Stimulated activated CD4-positive, alpha-beta T cell treated with anti-CD3 and anti-CD28 coated beads, Interleukin-12 subunit alpha, Interleukin-12 subunit beta, amount 100 ng/mL, for 48 hours (primary cell): ENCODE results near the gene ABCA13.
"Not testable (repeated sequence)": the region's sequence is repeated elsewhere in the genome, so short reads cannot be mapped to it uniquely, and the experiment has no call there.

Experiments
- DNase-seq, 3 donors: peaks; one replicate each; pipeline ENCODE4 v3.0.0-alpha.2; 2020; ENCODE audit warnings: low read depth in 2 of 3, low spot score in 1 of 3

ABCA13 gene

DNA sequence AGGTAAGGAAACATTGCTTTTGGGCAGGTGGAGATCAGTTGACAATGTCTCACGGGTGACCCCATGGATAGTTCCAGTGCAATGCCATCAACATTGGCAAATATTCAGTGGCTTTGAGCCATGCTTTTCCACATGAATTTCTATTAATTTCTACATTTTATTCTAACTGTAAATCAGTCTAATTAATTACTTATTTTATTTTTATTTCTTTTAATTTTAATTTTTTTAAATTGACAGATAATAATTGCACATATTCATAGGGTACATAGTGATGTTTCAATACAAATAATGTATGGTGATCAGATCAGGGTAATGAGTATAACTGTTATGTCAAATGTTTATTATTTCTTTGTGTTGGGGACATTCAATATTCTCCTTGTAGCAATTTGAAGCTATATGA lies 3.8 kb downstream of the ABCA13 start:
- DNase-seq: no peak

DNA sequence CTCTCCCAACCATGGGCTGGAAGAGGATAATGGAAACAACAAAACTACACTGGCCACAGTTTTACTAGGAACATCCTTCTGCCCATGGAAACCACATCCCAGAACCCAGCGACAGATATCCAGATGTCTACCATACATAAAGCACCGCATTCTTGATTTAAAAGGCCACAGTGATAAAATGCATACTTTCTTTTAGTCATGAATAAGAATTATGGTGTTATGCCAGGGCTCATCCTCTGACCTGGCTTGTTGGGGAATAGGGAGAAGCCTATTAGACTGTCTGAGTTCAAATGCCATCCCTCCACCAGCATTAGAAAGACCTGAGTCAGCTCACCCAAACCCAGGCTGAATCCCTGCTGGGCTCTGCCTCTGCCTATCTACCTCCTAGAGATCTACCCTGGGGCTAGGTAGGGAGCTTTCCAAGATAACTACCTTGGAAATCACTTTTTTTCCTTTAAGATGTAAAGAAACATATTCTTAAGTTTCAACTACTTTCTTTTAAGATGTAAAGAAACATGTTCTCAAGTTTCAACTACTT lies 5.2 kb downstream of the ABCA13 start:
- no peak for DNase-seq

DNA sequence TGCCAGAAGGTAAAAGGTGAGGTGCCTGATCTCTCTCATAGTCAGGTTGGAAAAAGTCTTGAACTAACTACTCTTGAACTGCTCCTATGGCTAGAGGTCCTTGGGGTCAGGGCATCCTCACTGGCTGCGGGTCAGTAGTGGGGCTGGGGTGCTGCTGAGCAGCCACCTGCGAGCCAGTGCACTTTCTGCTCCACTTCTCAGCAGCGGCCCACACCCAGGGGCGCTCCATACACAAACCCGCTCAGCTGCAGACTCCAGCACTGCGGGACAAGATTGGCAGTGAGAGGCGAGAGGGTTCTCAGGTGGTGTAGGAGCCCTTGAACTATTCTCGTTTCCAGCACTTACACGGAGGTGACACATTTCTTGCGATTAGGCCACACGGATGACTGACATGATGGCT lies 6.0 kb downstream of the ABCA13 start:
- DNase-seq: no peak

DNA sequence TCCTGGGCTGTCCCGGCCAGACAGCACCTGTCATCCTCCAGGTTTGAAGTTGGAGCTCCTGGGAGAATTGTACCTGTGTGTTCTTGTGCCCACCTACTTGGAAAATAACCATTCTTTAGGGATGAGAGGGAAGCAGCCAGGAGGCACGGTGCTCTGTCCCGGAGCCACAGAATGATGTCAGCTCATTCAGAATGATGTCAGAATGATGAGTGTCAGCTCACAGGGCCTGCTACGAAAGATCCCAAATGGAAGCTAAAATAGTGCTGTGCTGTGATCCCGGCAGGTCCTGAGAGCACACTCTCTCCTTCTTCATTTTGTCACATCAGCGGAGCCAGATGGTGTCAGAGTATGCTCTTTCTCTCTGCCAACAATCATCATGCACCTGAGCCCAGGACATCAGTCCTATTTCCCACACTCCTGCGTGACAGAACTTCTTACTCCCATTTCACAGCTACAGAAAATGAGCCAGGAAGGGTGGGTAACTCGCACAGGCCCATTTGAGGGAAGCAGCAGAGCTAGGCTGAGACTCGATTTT lies 8.3 kb downstream of the ABCA13 start:
- DNase-seq: no peak

DNA sequence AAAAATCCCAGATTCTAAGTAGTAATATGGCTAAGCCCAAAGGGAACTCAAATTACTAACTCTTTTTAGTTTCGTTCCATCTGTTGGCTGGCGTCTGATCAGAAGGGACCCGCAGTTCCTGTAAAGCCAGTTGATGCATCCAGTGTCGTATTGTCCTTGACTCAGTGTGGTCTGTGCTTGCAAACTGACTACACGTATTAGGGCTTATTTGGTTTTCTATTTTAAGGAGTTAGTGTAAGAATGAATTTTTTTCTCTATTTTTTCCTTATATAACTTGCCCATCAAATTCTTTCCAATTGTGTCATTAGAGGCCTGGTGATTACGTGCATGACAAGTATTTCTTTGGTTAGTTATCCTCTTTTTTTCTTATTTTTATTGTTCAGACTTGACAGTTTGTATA lies 9.7 kb downstream of the ABCA13 start:
- no peak for DNase-seq

DNA sequence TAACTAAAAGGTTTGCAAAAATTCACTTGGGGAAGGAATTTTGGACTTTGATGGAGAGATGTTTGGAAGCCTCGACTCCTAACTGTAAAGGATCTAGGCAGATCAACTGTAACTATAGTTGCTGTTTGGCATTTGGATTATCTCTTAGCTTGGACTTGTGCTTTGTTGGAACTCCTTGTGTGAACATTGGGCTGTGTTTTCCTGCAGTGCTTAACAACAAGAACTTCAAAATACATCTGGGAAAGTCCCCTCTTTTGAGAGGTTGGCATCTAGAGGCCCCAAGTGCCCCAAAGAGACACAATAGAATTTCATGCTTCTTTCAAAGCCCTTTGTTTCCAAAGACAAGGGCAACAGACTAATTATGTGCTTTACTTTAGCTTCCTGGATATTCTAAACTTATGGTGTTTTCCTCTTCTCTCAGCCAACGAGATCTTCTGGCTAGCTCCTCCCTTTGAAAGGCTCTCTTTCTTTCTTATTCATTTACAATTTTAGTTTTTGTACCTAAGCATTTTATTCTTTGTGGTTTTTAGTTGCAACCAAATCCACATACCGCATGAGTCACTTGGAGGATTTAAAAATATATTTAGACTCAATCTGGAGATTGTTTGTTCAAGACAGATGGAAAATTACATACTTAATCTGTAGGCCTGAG lies 11.6 kb downstream of the ABCA13 start:
- DNase-seq: no peak

DNA sequence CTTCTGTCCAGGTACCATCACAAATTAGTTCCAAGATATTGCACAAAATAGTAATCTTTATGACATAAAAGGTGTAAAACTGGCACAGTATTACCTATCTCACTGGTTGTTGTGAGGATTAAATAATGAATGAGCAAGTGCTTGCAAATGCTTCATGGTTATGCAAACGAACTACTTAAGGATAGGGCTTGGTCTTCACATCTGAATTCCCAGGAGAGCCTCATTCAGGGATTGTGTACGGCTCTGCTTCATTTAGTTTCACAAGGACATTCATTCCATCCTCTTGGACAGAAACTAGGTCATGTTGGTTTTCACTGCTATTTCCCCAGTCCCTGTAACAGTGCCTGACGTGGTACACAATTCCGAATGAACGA lies 12.1 kb downstream of the ABCA13 start:
- DNase-seq: no peak

DNA sequence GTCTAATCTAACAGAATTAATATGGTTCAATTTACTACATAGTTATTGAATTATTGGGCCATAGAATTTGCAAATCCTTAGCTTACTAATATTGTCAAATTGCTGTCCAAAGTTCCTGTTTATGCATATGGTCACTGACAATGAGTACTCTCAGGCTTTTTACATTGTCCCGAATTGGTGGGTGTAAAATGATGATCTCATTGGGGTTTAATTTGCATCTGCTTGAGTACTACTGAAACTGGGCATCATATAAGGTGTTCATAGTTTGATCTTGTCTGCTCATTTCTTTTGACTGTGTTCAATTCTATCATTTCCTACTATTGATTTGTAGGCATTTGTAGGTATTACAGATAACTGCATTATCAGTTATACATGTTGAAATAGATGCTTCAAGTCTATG lies 12.7 kb downstream of the ABCA13 start:
- no peak for DNase-seq

DNA sequence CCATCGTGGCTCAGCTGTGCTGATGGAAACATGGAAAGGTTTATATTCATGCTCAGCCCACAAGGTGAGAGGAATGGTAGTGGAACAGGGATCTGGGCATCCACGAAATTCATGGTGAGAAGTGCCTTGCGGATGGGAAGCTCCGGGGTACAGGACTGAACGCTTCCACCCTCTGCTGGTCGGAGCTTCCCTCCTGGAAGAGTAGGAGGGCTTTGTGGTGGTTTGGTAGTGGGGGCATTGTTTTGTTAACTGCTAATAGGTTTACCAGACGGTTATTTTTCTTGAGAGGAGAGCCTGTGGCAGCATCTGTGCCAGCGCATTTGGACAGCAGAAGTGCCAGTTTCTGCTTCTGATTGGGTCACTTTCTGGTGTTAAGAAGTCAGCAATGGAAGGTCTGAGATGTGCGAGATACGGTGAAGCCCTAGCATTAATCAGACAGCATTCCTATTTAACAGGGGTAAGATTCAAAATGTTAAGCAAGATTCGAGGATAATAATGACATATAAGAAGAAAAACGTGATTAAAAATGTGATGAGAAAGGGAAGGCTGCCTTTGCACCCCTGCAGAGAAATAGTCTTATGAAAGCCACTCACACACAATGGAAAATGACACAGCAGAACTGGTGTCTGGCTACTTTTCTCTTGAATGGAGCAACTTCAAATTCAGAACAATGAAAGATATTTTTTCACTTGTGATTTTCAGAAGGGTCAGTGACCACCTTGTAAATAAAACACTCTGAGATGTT lies 17.7 kb downstream of the ABCA13 start:
- no peak for DNase-seq

DNA sequence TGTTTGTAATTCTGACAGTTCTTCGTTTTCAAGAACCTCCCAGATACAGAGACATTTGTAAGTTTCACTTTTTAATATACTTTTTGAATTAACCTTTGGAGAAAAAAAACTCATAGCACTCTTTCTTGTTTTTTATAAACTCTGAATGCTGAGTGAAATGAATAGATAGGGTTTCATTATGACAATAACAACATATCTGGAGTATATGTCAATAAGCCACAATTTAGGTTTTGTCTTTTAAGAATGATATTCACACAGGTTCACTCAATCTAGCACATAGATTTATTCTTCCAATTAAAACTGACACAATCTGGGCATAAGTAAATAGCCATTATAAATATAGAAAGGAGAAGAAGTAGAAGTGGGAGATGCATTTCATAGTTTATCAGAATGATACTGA lies 21.7 kb downstream of the ABCA13 start:
- DNase-seq: no peak

DNA sequence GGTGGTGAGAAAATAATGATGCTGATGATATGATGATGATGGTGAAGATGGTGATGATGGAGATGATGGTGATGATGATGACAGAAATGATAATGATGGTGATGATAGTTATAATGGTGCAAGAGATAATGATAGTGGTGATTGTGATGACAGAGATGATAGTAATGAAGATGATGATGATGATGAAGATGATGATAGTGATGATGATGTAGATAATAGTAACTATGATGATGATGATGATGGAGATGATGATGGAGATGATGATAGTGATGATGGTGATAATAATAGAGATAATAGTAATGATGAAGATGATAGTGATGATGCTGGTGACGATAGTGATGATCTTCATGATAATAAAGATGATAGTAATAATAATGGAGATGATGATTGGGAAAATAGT lies 22.2 kb downstream of the ABCA13 start:
- DNase-seq: no peak

DNA sequence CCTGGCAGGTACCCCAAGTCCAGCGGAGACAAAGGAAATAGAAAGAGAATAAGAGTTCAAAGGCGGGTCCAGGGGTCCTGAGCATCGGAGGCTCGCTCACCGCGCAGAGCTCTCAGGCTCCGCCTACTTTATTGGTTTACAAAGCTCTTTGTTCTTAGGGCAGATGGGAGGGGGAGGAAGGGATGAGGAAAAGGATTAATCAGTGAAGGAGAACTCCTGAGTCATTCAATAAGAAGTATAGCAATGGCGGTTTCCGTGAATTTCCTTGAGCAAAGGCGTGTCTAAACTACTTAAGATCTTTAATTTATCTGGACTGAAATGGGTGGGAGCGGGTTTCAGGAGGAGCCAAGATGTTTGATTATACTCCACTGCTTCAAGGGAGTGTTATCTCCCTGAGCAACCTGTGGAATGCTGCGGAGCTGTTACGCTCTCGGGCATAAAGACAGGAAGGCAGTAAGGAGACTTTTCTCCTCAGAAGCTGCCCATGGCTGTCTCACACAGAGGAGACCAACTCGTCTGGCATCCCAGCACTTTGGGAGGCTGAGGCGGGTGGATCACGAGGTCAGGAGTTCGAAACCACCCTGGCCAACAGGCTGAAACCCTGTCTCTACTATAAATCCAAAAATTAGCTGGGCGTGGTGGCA lies 29.8 kb downstream of the ABCA13 start:
- DNase-seq: not testable (repeated sequence)

DNA sequence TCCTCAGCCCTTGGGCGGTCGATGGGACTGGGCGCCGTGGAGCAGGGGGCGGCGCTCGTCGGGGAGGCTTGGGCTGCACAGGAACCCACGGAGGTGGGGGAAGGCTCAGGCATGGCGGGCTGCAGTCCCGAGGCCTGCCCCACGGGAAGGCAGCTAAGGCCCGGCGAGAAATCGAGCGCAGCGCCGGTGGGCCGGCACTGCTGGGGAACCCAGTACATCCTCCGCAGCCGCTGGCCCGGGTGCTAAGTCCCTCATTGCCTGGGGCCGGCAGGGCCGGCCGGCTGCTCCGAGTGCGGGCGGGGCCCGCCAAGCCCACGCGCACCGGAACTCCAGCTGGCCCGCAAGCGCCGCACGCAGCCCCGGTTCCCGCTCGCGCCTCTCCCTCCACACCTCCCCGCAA lies 31.7 kb downstream of the ABCA13 start:
- not testable (repeated sequence) for DNase-seq

DNA sequence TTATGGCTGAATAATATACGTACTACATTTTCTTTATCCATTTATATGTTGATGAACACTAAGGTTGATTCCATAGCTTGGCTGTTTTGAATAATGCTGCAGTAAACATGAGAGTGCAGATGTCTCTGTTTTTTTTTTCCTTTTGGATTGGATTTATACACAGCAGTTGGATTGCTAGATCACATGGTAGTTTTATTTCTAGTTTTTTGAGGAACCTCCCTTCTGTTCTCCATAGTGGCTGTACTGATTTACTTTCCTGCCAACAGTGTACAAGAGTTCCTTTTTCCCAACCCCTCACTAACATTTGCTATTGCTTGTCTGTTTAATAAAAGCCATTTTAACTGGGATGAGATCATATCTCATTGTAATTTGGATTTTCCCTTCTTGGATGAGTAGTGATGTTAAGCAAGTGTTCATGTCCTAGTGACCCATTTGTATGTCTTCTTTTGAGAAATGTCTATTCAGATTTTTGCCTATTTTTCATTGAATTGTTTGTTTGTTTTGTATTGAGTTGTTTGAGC lies 36.0 kb downstream of the ABCA13 start:
- DNase-seq: no peak

DNA sequence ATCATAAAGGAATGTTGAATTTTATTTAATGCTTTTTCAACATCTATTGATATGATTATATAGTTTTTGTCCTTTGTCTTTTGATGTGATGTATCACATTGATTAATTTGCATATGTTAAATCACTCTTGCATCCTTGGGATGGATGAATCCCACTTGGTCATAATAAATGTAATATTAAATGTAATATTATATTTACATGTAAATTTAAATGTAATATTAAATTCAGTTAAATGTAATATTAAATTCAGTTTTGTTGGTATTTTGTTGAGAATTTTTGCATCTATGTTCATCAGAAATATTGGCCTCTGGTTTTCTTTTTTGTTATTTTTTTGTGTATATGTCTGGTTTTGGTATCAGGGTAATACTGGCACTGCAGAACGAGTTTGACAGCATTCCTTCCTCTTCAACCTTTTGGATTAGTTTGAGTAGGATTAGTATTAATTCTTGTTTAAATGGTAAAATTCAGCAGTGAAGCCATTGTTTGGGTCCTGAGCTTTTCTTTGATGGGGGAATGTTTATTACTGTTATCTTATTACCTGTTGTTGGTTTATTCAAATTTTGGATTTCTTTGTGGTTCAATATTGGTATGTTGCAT lies 37.8 kb downstream of the ABCA13 start:
- DNase-seq: no peak

DNA sequence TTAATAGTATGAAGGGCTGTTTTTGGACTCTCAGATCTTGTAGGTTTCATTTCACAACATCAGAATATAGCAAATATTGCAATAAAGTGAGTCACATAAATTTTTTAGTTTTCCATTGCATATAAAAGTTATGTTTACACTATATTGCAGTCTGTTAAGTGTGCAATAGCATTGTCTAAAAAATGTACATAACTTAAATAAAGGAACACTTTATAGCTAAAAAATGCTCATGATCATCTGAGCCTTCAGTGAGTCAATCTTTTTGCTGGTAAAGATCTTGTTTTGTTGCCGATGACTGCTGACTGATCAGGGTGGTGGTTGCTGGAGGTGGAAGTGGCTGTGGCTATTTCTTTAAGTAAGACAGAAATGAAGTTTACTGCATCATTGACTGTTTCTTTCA lies 42.0 kb downstream of the ABCA13 start:
- DNase-seq: no peak

DNA sequence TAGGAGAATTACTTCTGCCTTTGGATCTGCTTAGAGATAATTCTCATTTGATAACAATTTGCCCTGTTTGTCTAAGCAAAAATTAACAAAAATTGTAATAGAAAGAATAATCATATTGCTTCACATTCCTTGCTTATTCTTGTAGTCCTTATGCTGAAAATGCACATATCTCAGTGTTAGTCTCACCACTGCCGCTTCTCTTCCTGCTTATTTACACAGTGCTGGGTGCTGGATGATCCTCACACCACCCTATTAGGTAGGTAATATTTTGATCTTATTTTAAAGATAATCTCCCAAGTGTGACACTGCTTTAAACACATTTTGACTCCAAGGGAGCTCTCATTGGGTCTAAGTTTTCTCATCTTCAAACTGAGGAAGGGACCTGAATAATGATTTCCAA lies 46.0 kb downstream of the ABCA13 start:
- no peak for DNase-seq

DNA sequence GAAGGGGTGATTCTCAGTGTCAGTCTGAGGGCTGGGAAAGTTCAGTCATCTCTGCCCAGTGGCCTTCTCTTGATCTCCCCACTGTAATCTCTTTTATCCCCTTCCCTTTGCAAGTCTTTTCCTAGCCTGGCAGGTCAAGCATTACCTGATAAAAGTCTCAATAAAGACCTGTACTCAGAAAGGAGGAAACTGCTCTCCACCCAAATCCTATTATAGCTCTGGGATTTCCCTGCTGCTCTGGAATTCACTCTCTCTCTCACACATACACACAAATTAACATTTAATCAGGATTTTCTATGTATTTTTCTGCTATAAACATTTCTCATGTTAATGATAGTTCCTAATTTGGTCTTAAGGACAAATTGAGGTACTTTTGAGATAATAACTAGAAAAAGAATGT lies 46.5 kb downstream of the ABCA13 start:
- DNase-seq: no peak

DNA sequence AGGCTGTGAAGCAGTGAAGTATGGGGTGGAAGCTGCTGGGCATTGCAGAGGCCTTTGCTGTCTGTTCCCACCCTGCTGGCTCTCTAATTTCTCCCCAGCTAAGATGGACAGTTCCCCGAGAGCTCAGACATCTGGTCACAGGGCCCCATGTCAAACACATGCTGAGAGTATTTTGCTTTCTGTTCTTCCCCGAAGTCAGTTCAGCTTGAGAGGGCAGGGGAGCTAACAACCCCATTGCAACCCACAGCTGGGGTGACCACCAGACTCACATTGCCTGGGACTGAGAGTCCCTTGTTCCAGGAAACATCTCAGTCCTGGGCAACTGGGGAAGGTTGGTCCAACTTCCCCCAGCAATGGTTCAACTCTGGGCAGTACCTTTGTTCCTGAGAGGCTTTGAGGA lies 52.8 kb downstream of the ABCA13 start:
- DNase-seq: no peak

DNA sequence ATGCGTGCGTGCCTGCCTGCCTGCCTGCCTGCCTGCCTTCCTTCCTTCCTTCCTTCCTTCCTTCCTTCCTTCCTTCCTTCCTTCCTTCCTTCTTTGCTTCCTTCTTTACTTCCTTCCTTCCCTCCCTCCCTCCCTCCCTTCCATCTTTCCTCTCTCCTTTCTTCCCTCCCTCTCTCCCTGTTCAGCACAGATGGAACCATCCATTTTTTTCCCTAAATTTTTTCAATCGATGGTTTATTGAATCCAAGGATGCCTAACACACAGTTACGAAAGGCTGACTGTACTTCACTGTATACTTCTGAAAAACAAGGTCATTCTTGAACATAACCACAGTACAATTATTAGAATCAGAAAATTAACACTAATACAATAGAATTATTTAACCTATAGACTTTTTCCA lies 53.8 kb downstream of the ABCA13 start:
- DNase-seq: no peak

DNA sequence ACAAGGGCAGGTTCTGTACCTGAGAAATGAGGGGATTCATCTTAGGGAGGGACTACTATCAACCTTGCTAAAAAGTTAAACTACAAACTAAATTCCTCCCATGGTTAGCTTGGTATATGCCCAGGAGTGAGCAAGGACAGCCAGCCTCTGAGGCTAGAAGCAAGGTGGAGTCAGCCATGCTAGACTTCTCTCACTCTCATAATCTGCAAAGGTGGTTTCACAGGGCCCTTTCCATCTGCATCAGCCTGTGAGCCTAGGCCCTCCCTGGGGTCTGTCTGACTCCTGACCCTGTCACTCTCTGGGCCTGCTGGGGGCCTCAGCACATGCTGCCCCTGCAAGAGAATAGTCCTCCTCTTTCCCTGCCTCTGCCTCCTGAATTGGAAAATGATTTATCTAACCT lies 66.1 kb downstream of the ABCA13 start:
- DNase-seq: no peak
